HEK293T (cell line): Measurements from ENCODE around the gene KNTC1.

Experiments
- CTCF ChIA-PET: fragments of 350-600 bp; formaldehyde crosslinking; extraction: SDS; loops from one replicate; lab custom pipeline; 2021; ENCODE audit warnings: antibody characterized with exemption, inconsistent platforms; lab: Yijun Ruan, JAX
- POLR2A ChIA-PET: fragments of 350-600 bp; formaldehyde crosslinking; extraction: SDS; loops from one replicate; lab custom pipeline; 2020; ENCODE audit warnings: antibody characterized with exemption, inconsistent platforms; lab: Yijun Ruan, JAX
- DNase-seq: peaks from one replicate; pipeline ENCODE4 v3.0.0; 2012; ENCODE audit warnings: mixed read lengths; ENCODE audit errors: extremely low spot score
- ARNT ChIP-seq: fragments of 450-650 bp; IDR thresholded peaks from 2 replicates; pipeline ENCODE4 v1.6.1; 2017; ENCODE audit warnings: mild to moderate bottlenecking
- BHLHE40 ChIP-seq: fragments of 450-650 bp; IDR thresholded peaks from 2 replicates; pipeline ENCODE4 v1.6.1; 2016; ENCODE audit warnings: mild to moderate bottlenecking, moderate library complexity, borderline replicate concordance
- CTBP1 ChIP-seq: fragments of 450-650 bp; IDR thresholded peaks from 2 replicates; pipeline ENCODE4 v1.6.1; 2016; ENCODE audit warnings: borderline replicate concordance
- ELF4 ChIP-seq: fragments of 450-650 bp; IDR thresholded peaks from 2 replicates; pipeline ENCODE4 v1.6.1; 2017; ENCODE audit warnings: antibody characterized with exemption
- FOXA1 ChIP-seq: fragments of 450-650 bp; IDR thresholded peaks from 2 replicates; pipeline ENCODE4 v1.6.1; 2016; ENCODE audit warnings: mild to moderate bottlenecking
- FOXK2 ChIP-seq: fragments of 450-650 bp; IDR thresholded peaks from 2 replicates; pipeline ENCODE4 v1.6.1; 2016; ENCODE audit warnings: mild to moderate bottlenecking
- FOXM1 ChIP-seq: fragments of 450-650 bp; IDR thresholded peaks from 2 replicates; pipeline ENCODE4 v1.6.1; 2017; ENCODE audit warnings: mild to moderate bottlenecking, borderline replicate concordance
- HDGF ChIP-seq: fragments of 450-650 bp; IDR thresholded peaks from 2 replicates; pipeline ENCODE4 v1.6.1; 2017; ENCODE audit warnings: antibody characterized with exemption, borderline replicate concordance
- L3MBTL2 ChIP-seq: fragments of 450-650 bp; conservative IDR thresholded peaks from 2 replicates; pipeline ENCODE4 v1.6.1; 2016; ENCODE audit warnings: mild to moderate bottlenecking
- LEF1 ChIP-seq: fragments of 450-650 bp; IDR thresholded peaks from 2 replicates; pipeline ENCODE4 v1.6.1; 2017; ENCODE audit warnings: mild to moderate bottlenecking, borderline replicate concordance
- NFRKB ChIP-seq: fragments of 450-650 bp; IDR thresholded peaks from 2 replicates; pipeline ENCODE4 v1.6.1; 2016; ENCODE audit warnings: mild to moderate bottlenecking, moderate library complexity
- SP1 ChIP-seq: fragments of 450-650 bp; IDR thresholded peaks from 2 replicates; pipeline ENCODE4 v1.6.1; 2017
- SUZ12 ChIP-seq: fragments of 450-650 bp; IDR thresholded peaks from 2 replicates; pipeline ENCODE4 v1.6.1; 2016; ENCODE audit warnings: mild to moderate bottlenecking
- TARDBP ChIP-seq: fragments of 450-650 bp; IDR thresholded peaks from 2 replicates; pipeline ENCODE4 v1.6.1; 2016
- ZNF384 ChIP-seq: fragments of 450-650 bp; IDR thresholded peaks from 2 replicates; pipeline ENCODE4 v1.6.1; 2016
- TF ChIP-seq, protein P1 (sequence below): fragments of 450-650 bp; IDR thresholded peaks from 2 replicates; pipeline ENCODE4 v1.6.1; 2016

The KNTC1 gene

GRCh38 chr12:122517877-122518276 is 9.2 kb upstream of the KNTC1 start:
- no peak for DNase-seq
- TF ChIP-seq L3MBTL2 (no peak), SP1 (no peak), HDGF (no peak), CTBP1 (no peak), LEF1 (no peak), ZNF384 (no peak), ARNT (no peak)
- POLR2A ChIA-PET: no interaction called here
- CTCF ChIA-PET: no interaction called here

GRCh38 chr12:122518908-122519307 is 8.1 kb upstream of the KNTC1 start:
- POLR2A ChIA-PET: interaction anchor here (1.1 kb wide), 1 partner anchor 19 kb away, joined by 5 read pairs; no protein-coding TSS in a partner anchor
- CTCF ChIA-PET: no interaction called here
- TF ChIP-seq FOXA1: no peak
- no peak for TF ChIP-seq L3MBTL2
- no peak for TF ChIP-seq ARNT
- no peak for TF ChIP-seq LEF1
- TF ChIP-seq TARDBP: no peak
- no peak for TF ChIP-seq SP1
- TF ChIP-seq HDGF: no peak
- no peak for TF ChIP-seq NFRKB
- TF ChIP-seq SUZ12: no peak
- no peak for TF ChIP-seq FOXM1
- no peak for TF ChIP-seq BHLHE40
- TF ChIP-seq ELF4: no peak
- TF ChIP-seq FOXK2: no peak
- TF ChIP-seq, protein P1, sequence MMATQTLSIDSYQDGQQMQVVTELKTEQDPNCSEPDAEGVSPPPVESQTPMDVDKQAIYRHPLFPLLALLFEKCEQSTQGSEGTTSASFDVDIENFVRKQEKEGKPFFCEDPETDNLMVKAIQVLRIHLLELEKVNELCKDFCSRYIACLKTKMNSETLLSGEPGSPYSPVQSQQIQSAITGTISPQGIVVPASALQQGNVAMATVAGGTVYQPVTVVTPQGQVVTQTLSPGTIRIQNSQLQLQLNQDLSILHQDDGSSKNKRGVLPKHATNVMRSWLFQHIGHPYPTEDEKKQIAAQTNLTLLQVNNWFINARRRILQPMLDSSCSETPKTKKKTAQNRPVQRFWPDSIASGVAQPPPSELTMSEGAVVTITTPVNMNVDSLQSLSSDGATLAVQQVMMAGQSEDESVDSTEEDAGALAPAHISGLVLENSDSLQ: no peak
- no peak for TF ChIP-seq CTBP1

GRCh38 chr12:122519418-122519817 is 7.6 kb upstream of the KNTC1 start:
- DNase-seq: no peak
- ChIA-PET CTCF (no interaction called here), POLR2A (interaction anchor here (1.1 kb wide), 1 partner anchor 19 kb away, joined by 5 read pairs; no protein-coding TSS in a partner anchor)
- TF ChIP-seq FOXA1 (no peak), BHLHE40 (no peak), ARNT (no peak), FOXM1 (no peak), LEF1 (no peak), FOXK2 (no peak), CTBP1 (no peak), L3MBTL2 (no peak)

More at GRCh38 chr12:122518908-122519307, 8.1 kb upstream of the KNTC1 start:
- DNase-seq: no peak

- no peak for TF ChIP-seq FOXK2
- TF ChIP-seq, protein P1: no peak
- no peak for TF ChIP-seq HDGF
- TF ChIP-seq TARDBP: no peak
- no peak for TF ChIP-seq BHLHE40
- TF ChIP-seq FOXA1: no peak
- no peak for TF ChIP-seq L3MBTL2
- TF ChIP-seq ARNT: no peak
- no peak for TF ChIP-seq SUZ12
- TF ChIP-seq ZNF384: no peak
- no peak for TF ChIP-seq FOXM1
- no peak for TF ChIP-seq NFRKB
- no peak for TF ChIP-seq LEF1
- ChIA-PET POLR2A (no interaction called here), CTCF (no interaction called here)
- no peak for DNase-seq
These were observed 6.4 kb upstream of the KNTC1 start for GRCh38 chr12:122520676-122521075.

DNA sequence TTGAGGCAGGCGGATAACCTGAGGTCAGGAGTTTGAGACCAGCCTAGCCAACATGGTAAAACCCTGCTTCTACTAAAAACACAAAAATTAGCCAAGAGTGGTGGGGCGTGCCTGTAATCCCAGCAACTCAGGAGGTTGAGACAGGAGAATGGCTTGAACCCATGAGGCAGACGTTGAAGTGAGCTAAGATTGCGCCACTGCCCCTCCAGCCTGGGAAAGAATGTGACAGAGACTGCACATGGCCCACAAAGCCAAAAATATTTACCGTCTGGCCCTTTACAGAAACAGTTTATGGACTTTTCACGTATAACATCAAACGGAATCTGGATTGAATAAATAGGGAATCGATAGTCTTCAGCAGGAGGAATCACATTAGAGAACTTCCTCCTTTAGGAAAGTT is 3.8 kb upstream of the KNTC1 start:
- no peak for DNase-seq
- TF ChIP-seq TARDBP (no peak), CTBP1 (no peak), L3MBTL2 (no peak), BHLHE40 (no peak), HDGF (no peak), ELF4 (no peak), FOXA1 (no peak), SUZ12 (no peak), LEF1 (no peak)
- CTCF ChIA-PET: no interaction called here
- POLR2A ChIA-PET: interaction anchor here (1.0 to 1.7 kb wide), 2 partner anchors 10 to 22 kb away, joined by 4 to 7 read pairs; partner anchors contain the start of gene ZCCHC8

- POLR2A ChIA-PET: interaction anchor here (0.8 to 1.7 kb wide), 2 partner anchors 9 to 23 kb away, joined by 3 to 7 read pairs; partner anchors contain the start of gene ZCCHC8
- no peak for DNase-seq
- no peak for TF ChIP-seq SP1
- no peak for TF ChIP-seq HDGF
- TF ChIP-seq NFRKB: no peak
- TF ChIP-seq TARDBP: no peak
- no peak for TF ChIP-seq FOXM1
- no peak for TF ChIP-seq FOXA1
- TF ChIP-seq FOXK2: no peak
- no peak for TF ChIP-seq SUZ12
- TF ChIP-seq ARNT: no peak
- TF ChIP-seq ZNF384: no peak
- no peak for TF ChIP-seq ELF4
- CTCF ChIA-PET: no interaction called here
These were observed 3.0 kb upstream of the KNTC1 start for GRCh38 chr12:122523846-122524718.
